H1 (cell line): ENCODE measurements around the gene BCL11A. TPM values are rescaled to one million over a fixed set of nuclear protein-coding genes. Genes with fewer than 3 reads are reported as not detected.

Source experiments
- CBX8 ChIP-seq: fragments of 300-800, 300-1000 bp; sonication (generic); IDR thresholded peaks from 2 replicates; pipeline ENCODE4 v1.7.1; 2016; ENCODE audit warnings: low read depth, low read length, borderline replicate concordance
- EGR1 ChIP-seq: IDR thresholded peaks from 2 replicates; pipeline ENCODE4 v1.6.1; 2011; ENCODE audit warnings: low read depth, low read length, borderline replicate concordance
- EZH2 ChIP-seq: fragments of 200-600 bp; sonication (generic); IDR thresholded peaks from 2 replicates; pipeline ENCODE4 v1.7.1; 2012; ENCODE audit warnings: low read depth, mild to moderate bottlenecking, moderate library complexity, low read length, inconsistent platforms; ENCODE audit not compliant: severe bottlenecking
- SIRT6 ChIP-seq: IDR thresholded peaks from one replicate; pipeline ENCODE4 v1.7.1; 2012; ENCODE audit warnings: low read length, inconsistent platforms
- SIX5 ChIP-seq: IDR thresholded peaks from 2 replicates; pipeline ENCODE4 v1.6.1; 2011; ENCODE audit warnings: mild to moderate bottlenecking, low read depth, low read length
- polyA plus RNA-seq, 7 experiments: library from polyadenylated mRNA; depleted of rRNA in 3 of 7; stranded (reverse) in 5 of 7; unstranded in 2 of 7; fragments of >200 nt in 5 of 7; fragments of 200-250 nt in 2 of 7; gene quantifications; 1 replicate in 5 of 7; 2 replicates in 1 of 7; 4 replicates in 1 of 7; pipeline versions ENCODE4 v1.2.1 to v1.2.3, GENCODE V29; 2011 to 2013; ENCODE audit warnings: missing spikeins in 2 of 7, mixed read lengths in 2 of 7
- total RNA-seq: library from RNA; stranded (reverse); fragmentation: NEBNext Ultra II Directional; extraction: Animal tissue kit (Norgen Biotek cat#: 25700); gene quantifications from 2 replicates; pipeline ENCODE4 v1.2.1, GENCODE V29; 2021
- TF ChIP-seq, protein P1 (sequence below): IDR thresholded peaks from 2 replicates; pipeline ENCODE4 v1.6.1; 2011; ENCODE audit warnings: low read length, improper control_type of control experiment

Gene BCL11A
- total and polyA plus RNA-seq, 2 of the 8 experiments (the other 6 are each of a cell fraction or from before 2014, with no cell fraction given), result 11.9 to 59.3 TPM

DNA sequence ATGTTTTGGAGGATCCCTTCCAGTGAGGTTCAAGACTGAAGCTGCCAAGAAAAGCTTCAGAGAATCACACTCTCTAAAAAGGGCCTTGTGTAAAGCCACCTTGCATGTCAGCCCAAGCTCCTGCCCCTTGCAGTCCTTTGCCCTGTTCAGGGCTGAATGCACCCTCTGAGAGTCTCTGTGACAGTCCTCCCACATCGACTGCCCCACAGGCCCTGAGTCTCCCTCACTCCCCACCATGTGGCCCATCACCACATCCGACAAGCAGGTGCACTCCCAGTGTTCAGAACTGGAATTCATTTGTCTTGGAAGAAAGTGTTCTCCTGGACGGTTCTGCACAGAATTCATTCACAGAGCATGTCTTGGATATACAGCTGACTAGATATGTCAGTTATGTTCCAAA is 31.0 kb downstream of the BCL11A start (continued):
- TF ChIP-seq, protein P1, sequence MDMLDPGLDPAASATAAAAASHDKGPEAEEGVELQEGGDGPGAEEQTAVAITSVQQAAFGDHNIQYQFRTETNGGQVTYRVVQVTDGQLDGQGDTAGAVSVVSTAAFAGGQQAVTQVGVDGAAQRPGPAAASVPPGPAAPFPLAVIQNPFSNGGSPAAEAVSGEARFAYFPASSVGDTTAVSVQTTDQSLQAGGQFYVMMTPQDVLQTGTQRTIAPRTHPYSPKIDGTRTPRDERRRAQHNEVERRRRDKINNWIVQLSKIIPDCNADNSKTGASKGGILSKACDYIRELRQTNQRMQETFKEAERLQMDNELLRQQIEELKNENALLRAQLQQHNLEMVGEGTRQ, result no peak
- TF ChIP-seq SIX5 (no peak), EGR1 (no peak), EZH2 (no peak), SIRT6 (no peak), CBX8 (no peak)
